Measurements from ENCODE around the gene SRC.

The SRC gene

DNA sequence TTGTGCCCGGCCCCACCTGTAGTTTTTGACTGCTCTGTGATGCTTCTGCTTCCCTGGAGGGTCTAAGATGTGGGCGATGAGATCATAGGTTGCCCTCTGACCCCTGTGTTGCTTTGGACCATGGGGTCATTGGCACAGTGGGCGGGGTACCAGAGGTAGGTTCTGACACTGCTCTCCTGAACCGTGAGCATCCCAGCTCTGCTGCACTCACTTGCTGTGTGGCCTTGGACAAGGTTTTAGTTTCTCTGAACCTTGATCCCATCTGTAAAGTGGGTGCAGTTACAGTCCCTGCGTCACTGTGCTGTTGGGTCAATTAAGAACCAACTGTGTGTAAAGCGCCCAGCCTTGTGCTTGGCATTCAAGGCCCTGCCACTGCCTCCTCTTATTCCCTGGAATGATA is 30.9 kb downstream of the SRC start:
- Histone ChIP-seq H3K27ac (ENCODE audit: insufficient read depth, low read depth, low read length, poor library complexity, severe bottlenecking) (no peak overlapping the region), H3K4me3 (ENCODE audit: insufficient read depth, low read depth, low read length) (no peak overlapping the region), H3K36me3 (ENCODE audit: control insufficient read depth, insufficient read depth, low read length) (peaks cover 3% of the 10 kb centered on the region), H3K27me3 (ENCODE audit: control insufficient read depth, insufficient read depth, low read length, poor library complexity, severe bottlenecking) (no peaks in the 10 kb centered on the region), H3K4me1 (ENCODE audit: control insufficient read depth, insufficient read depth, low read length) (no peaks in the 10 kb centered on the region), H3K9me3 (ENCODE audit: control insufficient read depth, low read length) (no peaks in the 10 kb centered on the region)
- 92 to 95% methylated on average over 6 of the region's 6 CpGs for WGBS, 2 experiments

DNA sequence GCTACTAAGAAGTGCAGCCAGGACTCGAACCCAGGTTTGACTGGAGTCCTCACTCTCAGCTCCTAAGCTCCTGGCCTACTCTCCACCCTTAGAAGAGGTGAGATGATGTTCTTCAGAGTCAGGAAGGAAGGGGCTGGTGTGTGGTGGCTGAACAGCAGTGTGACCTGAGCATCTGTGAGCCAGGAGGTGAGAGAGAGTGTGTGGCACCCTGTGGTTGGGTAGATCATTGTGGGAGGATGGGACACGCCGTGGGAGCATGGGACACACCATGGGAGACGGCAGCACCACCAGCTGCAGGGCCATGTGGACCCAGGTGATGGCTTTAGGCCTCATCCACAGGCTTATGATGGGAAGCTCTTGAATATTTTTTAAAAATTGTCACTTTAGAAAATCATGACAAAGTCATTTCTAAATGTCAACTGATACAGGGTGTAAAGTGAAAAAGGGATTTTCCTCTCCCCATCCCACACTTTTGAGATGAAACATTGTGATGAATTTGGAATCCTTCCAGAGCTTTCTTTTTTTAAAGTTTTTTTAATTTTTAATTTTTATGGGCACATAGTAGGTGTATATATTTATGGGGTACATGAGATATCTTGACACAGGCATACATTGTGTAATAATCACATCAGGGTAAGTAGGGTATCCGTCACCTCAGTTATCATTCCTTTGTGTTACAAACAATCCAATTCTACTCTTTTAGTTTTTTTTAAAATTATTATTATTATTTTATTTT is 31.6 kb downstream of the SRC start:
- 95 to 98% methylated on average over 4 to 5 of the region's 5 CpGs for WGBS, 2 experiments

DNA sequence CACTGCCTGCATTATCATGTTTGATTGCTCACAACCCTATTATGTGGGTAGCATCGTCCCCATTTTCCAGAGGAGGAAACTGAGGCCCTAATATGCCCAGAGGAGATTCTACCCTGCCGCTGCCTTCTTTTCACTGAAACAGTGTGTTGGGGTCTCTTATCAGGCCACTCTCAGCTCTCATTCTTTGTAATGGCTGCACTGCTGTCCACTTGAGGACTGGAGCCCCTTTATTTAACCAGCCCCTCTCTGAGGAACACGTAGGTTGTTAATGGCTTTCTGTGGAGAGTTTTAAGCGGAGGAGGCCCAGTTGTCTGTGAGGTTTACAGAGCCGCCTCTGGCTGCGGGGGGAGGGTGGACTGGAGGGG is 32.5 kb downstream of the SRC start:
- H3K27ac ChIP-seq (ENCODE audit: insufficient read depth, low read depth, low read length, poor library complexity, severe bottlenecking), result no peak overlapping the region
- no peaks in the 10 kb centered on the region for H3K4me1 ChIP-seq (ENCODE audit: control insufficient read depth, insufficient read depth, low read length)
- peaks cover 2% of the 10 kb centered on the region for H3K36me3 ChIP-seq (ENCODE audit: control insufficient read depth, insufficient read depth, low read length)
- no peaks in the 10 kb centered on the region for H3K27me3 ChIP-seq (ENCODE audit: control insufficient read depth, insufficient read depth, low read length, poor library complexity, severe bottlenecking)
- 92 to 94% methylated on average over 6 of the region's 6 CpGs for WGBS, 2 experiments
- H3K9me3 ChIP-seq (ENCODE audit: control insufficient read depth, low read length), result no peaks in the 10 kb centered on the region
- no peak overlapping the region for H3K4me3 ChIP-seq (ENCODE audit: insufficient read depth, low read depth, low read length)

More for the DNA sequence above, 31.6 kb downstream of the SRC start:
- Histone ChIP-seq H3K27ac (ENCODE audit: insufficient read depth, low read depth, low read length, poor library complexity, severe bottlenecking) (no peak overlapping the region), H3K27me3 (ENCODE audit: control insufficient read depth, insufficient read depth, low read length, poor library complexity, severe bottlenecking) (no peaks in the 10 kb centered on the region), H3K9me3 (ENCODE audit: control insufficient read depth, low read length) (no peaks in the 10 kb centered on the region), H3K36me3 (ENCODE audit: control insufficient read depth, insufficient read depth, low read length) (peaks cover 3% of the 10 kb centered on the region), H3K4me3 (ENCODE audit: insufficient read depth, low read depth, low read length) (no peak overlapping the region), H3K4me1 (ENCODE audit: control insufficient read depth, insufficient read depth, low read length) (no peaks in the 10 kb centered on the region)

DNA sequence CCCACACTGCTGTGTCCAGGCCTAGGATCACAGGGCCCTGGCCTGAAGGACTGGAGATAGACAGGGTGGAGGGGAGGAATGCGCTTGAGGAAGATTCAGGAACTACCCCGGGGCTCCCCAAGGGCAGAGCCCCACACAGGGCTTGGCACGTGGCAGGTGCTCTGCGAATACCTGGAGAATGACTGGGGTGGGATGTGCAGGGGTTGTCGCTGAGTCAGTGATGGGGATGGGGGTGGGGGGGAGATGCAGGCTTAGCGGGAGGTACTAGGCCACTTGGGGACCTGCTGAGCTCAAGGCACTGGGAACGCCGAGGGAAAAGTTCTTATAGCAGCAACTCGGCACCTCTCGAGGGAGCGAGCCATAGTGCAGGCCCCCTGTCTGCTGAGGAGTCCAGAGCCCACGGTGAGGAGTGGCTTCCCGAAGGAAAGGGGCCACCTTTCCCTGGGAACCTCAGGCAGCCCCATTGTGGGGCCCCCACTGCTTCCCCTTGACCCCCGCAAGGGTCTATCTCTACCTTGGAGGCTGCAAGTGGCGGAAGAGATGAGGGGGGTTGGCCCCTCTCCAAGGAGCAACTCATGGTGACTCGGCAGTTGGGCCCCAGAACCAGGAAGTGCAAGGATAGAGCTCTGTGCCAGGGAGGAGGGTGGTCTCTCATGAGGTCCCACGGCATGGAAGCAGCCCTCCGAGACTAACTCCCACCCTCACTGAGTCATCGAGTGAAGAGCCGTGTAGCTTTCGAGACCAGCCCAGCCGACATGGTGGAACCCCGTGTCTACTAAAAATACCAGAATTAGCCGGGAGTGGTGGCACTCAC is 33.1 kb downstream of the SRC start:
- H3K4me1 ChIP-seq (ENCODE audit: control insufficient read depth, insufficient read depth, low read length), result no peaks in the 10 kb centered on the region
- WGBS, 2 experiments, result 80 to 83% methylated on average over 24 of the region's 24 CpGs
- no peaks in the 10 kb centered on the region for H3K27me3 ChIP-seq (ENCODE audit: control insufficient read depth, insufficient read depth, low read length, poor library complexity, severe bottlenecking)
- no peak overlapping the region for H3K4me3 ChIP-seq (ENCODE audit: insufficient read depth, low read depth, low read length)
- H3K9me3 ChIP-seq (ENCODE audit: control insufficient read depth, low read length), result no peaks in the 10 kb centered on the region
- no peak overlapping the region for H3K27ac ChIP-seq (ENCODE audit: insufficient read depth, low read depth, low read length, poor library complexity, severe bottlenecking)
- no peaks in the 10 kb centered on the region for H3K36me3 ChIP-seq (ENCODE audit: control insufficient read depth, insufficient read depth, low read length)

DNA sequence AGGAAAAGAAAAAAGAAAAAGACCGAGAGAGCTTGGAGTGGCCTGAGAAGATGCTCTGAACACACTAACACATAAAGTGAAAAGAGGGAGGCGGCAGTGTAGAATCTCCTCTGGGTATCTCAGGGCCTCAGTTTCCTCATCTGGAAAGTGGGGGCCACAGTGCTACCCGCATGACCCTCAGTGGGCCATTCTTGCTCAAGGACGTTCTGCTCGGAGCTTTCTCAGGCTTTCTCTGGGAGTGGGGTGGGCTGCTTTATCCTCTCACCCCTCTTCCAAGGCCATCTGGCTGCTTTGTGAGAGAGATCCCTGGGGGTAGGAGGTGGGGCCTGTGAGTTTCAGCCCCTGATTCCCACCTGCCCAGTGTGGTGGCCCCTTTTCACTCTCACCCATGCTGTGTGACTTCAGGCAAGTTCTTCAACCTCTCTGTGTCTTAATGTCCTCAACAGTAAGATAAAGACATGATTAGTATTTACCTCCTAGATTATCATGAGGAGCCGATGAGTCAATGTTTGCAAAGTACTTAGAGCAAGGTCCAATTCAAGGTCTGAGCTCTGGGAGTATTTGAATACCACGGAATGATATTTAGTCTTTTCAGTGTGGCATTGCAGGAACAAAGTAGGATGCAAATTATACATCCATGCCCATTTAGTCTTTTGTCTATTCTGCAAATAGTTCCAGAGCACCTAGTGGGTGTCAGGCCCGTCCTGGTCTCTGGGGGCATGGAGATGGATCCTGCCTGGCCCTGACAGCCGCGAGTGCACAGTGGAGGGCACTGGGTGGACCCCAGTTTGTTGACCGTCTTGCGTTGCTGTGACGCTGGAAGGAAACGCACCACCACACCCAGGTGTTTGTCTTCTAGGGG is 34.3 kb downstream of the SRC start:
- no peaks in the 10 kb centered on the region for H3K36me3 ChIP-seq (ENCODE audit: control insufficient read depth, insufficient read depth, low read length)
- H3K27ac ChIP-seq (ENCODE audit: insufficient read depth, low read depth, low read length, poor library complexity, severe bottlenecking), result no peak overlapping the region
- H3K4me3 ChIP-seq (ENCODE audit: insufficient read depth, low read depth, low read length), result no peak overlapping the region
- no peaks in the 10 kb centered on the region for H3K27me3 ChIP-seq (ENCODE audit: control insufficient read depth, insufficient read depth, low read length, poor library complexity, severe bottlenecking)
- H3K9me3 ChIP-seq (ENCODE audit: control insufficient read depth, low read length), result no peaks in the 10 kb centered on the region
- WGBS, 2 experiments, result 93 to 95% methylated on average over 14 of the region's 14 CpGs
- H3K4me1 ChIP-seq (ENCODE audit: control insufficient read depth, insufficient read depth, low read length), result no peaks in the 10 kb centered on the region

DNA sequence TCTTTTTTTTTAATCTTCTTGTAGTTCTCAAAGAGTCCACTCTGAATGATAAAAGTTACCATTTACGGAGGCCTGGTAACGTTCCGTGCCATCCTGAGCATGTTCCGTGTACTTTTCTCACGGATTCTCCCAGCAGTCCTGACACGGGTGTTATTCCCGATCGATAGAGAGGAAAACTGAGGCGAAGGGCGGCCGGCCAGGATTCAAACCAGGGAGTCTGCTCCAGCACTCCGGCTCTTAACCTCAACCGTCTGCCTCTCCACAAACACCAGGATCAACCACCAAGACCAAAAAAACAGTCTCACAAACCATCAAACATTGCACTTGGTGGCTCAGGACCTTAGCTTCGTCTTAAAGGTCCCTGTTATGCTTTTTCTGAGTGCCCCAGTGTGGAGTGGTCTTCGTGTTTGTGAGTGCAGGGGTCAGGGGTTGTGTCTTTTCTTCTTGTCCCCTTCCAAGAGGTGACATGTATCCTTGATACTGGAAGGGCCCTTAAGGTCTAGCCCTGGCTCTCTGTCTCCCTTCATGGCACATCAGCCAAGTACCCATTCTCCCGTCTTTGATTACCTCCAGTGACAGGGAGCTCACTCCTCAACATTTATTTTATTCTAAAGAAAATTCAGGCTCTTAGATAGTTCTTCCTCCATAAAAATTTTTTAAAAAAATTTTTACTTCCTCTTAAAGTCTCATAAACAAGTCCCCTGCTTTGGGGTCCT is 35.1 kb downstream of the SRC start:
- Histone ChIP-seq H3K36me3 (ENCODE audit: control insufficient read depth, insufficient read depth, low read length) (no peaks in the 10 kb centered on the region), H3K27me3 (ENCODE audit: control insufficient read depth, insufficient read depth, low read length, poor library complexity, severe bottlenecking) (no peaks in the 10 kb centered on the region)
- WGBS, 2 experiments, result 95% methylated on average over 16 of the region's 16 CpGs

DNA sequence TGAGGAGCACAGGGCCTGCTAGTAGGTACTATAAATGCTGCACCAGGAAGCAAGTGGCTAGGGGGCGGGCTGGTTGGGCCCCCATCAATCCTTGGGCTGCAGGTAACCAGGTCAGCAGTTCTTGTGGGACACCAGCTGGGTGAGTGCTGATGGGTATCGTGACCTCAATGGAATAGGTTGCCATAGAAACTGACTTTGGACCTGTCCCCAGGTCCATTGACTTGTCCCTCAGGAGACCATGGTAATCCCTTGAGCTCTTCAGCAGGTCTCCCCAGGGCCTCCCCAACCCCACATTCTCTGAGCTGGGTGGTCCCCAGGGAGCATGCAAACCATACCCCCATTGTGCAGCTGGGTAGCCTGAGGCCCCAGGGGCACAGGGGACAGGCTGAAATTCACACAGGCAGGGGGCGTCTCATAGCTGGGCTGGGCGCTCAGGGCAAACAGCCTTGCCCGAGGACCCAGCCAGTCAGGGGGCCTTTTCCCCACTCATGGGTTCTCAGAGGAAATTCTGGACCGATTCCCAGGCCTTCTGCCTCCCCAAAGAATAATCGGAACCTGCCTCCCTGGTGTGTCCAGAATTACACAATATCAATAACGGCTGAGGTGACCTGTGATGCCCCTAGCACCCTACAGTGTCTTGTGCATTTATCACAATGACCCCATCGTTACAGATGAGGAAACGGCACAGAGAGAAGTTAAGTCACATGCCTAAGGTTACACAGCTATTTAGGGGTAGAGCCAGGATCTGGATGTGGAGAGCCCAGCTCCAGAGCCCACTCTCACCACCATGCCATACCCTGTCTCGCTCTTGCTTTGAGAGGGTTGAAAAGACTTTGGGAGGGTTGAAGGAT is 35.9 kb downstream of the SRC start:
- Histone ChIP-seq H3K4me1 (ENCODE audit: control insufficient read depth, insufficient read depth, low read length) (no peaks in the 10 kb centered on the region), H3K27me3 (ENCODE audit: control insufficient read depth, insufficient read depth, low read length, poor library complexity, severe bottlenecking) (no peaks in the 10 kb centered on the region), H3K27ac (ENCODE audit: insufficient read depth, low read depth, low read length, poor library complexity, severe bottlenecking) (no peak overlapping the region), H3K4me3 (ENCODE audit: insufficient read depth, low read depth, low read length) (no peak overlapping the region), H3K9me3 (ENCODE audit: control insufficient read depth, low read length) (no peaks in the 10 kb centered on the region), H3K36me3 (ENCODE audit: control insufficient read depth, insufficient read depth, low read length) (peaks cover 2% of the 10 kb centered on the region)
- WGBS, 2 experiments, result 88 to 90% methylated on average over 11 of the region's 11 CpGs

More for the DNA sequence above, 35.1 kb downstream of the SRC start:
- no peak overlapping the region for H3K27ac ChIP-seq (ENCODE audit: insufficient read depth, low read depth, low read length, poor library complexity, severe bottlenecking)
- no peaks in the 10 kb centered on the region for H3K4me1 ChIP-seq (ENCODE audit: control insufficient read depth, insufficient read depth, low read length)
- H3K4me3 ChIP-seq (ENCODE audit: insufficient read depth, low read depth, low read length), result no peak overlapping the region
- no peaks in the 10 kb centered on the region for H3K9me3 ChIP-seq (ENCODE audit: control insufficient read depth, low read length)

DNA sequence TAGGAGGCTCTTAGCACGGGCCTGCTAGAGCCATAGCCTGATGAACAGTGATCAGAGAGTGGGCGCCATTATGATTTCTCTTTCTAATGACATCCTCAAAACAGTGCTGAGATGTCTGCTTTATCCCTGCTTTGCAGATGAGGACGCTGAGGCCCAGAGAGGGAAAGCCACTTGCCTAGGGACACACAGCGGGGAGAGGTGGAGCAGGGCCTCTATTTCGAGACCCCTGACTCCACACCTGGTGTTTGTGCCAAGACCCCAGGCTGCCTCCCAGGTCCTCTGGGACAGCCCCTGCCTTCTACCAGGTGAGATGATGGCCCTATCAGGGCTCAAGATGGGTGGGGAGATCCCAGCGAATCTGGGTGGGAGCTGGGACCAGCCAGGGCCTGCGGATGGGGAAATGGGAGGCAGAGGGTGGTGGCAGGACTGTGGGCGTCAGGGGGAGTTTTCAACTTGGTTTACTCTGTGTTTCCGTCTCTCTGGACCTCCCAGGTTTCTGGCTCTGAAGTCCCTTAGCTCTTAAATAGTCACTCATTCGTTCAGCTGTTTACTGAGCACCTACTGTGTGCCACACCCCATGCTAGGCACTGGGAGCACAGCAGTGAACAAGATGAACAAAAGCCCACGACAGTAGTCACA is 36.7 kb downstream of the SRC start:
- Histone ChIP-seq H3K4me3 (ENCODE audit: insufficient read depth, low read depth, low read length) (no peak overlapping the region), H3K9me3 (ENCODE audit: control insufficient read depth, low read length) (no peaks in the 10 kb centered on the region), H3K27me3 (ENCODE audit: control insufficient read depth, insufficient read depth, low read length, poor library complexity, severe bottlenecking) (no peaks in the 10 kb centered on the region), H3K36me3 (ENCODE audit: control insufficient read depth, insufficient read depth, low read length) (peaks cover 5% of the 10 kb centered on the region), H3K27ac (ENCODE audit: insufficient read depth, low read depth, low read length, poor library complexity, severe bottlenecking) (no peak overlapping the region), H3K4me1 (ENCODE audit: control insufficient read depth, insufficient read depth, low read length) (no peaks in the 10 kb centered on the region)
- 86 to 89% methylated on average over 11 of the region's 11 CpGs for WGBS, 2 experiments
